GM19452 (cell line): ENCODE measurements around the gene VRK2.

Source experiments
- ATAC-seq: cut with Tn5 transposase; IDR thresholded peaks from one replicate; pipeline ENCODE4 v1.9.1; 2021; ENCODE audit not compliant: unreplicated experiment

VRK2 gene

GRCh38 chr2:58046585-58047372, at the start of gene VRK2:
Gene VRK2, plus strand, starts transcription at chr2:58046806. Its CDS starts 2,026 bp downstream, at chr2:58048832.
- ATAC-seq, result peak; percentile 87

- peak; percentile 71 for ATAC-seq
Observed at GRCh38 chr2:58006256-58006951, 40.2 kb upstream of the VRK2 start.

GRCh38 chr2:58006952-58007284, 39.7 kb upstream of the VRK2 start:
- ATAC-seq, result peak; percentile 56

- ATAC-seq, result no peak
Observed at GRCh38 chr2:58010599-58010998, 36.0 kb upstream of the VRK2 start.

GRCh38 chr2:58019229-58019628, 27.4 kb upstream of the VRK2 start:
- ATAC-seq, result peak; percentile 49

GRCh38 chr2:58025150-58025933, 21.3 kb upstream of the VRK2 start:
- no peak for ATAC-seq

- no peak for ATAC-seq
Observed at GRCh38 chr2:58027029-58027428, 19.6 kb upstream of the VRK2 start.

- ATAC-seq, result no peak
Observed at GRCh38 chr2:58030771-58031170, 15.8 kb upstream of the VRK2 start.

GRCh38 chr2:58032016-58032763, 14.4 kb upstream of the VRK2 start:
- ATAC-seq, result peak; percentile 67

- no peak for ATAC-seq
Observed at GRCh38 chr2:58032764-58033080, 13.9 kb upstream of the VRK2 start.

- ATAC-seq, result no peak
Observed at GRCh38 chr2:58033530-58033929, 13.1 kb upstream of the VRK2 start.

GRCh38 chr2:58035352-58035751, 11.3 kb upstream of the VRK2 start:
- ATAC-seq, result peak; percentile 65

GRCh38 chr2:58039170-58039611, 7.4 kb upstream of the VRK2 start:
- peak; percentile 60 for ATAC-seq

- ATAC-seq, result no peak
Observed at GRCh38 chr2:58042486-58042970, 4.1 kb upstream of the VRK2 start.

- no peak for ATAC-seq
Observed at GRCh38 chr2:58044145-58044544, 2.5 kb upstream of the VRK2 start.

GRCh38 chr2:58045580-58046334, 849 bp upstream of the VRK2 start:
- no peak for ATAC-seq

- no peak for ATAC-seq
Observed at GRCh38 chr2:58046335-58046584, 346 bp upstream of the VRK2 start.

- peak; percentile 36 for ATAC-seq
Observed at GRCh38 chr2:58047373-58047935, 848 bp downstream of the VRK2 start.

- ATAC-seq, result no peak
Observed at GRCh38 chr2:58047961-58048360, 1.4 kb downstream of the VRK2 start.

GRCh38 chr2:58051445-58051844, 4.8 kb downstream of the VRK2 start:
- no peak for ATAC-seq
